IMR-90 (cell line): ENCODE results near the gene TMPRSS15. TPM values are rescaled to one million over a fixed set of nuclear protein-coding genes. Genes with fewer than 3 reads are reported as not detected.

Experiments used
- ATAC-seq: fragments of 200-7000 bp; cut with Tn5 transposase; 2 replicates; pipeline ENCODE4 v1.9.1; 2020; ENCODE audit warnings: low read depth, mild to moderate bottlenecking, moderate library complexity
- BruUV-seq: library from RNA; stranded (reverse); fragments of 400-500 nt; replicated peaks from 2 replicates; lab custom pipeline; 2021; lab: Mats Ljungman, UMichigan
- CTCF ChIA-PET: fragments of 300-600 bp; formaldehyde crosslinking; extraction: SDS; loops from one replicate; lab custom pipeline; 2021; ENCODE audit warnings: antibody characterized with exemption; lab: Yijun Ruan, JAX
- POLR2A ChIA-PET: fragments of 300-600 bp; sonication (Branson Sonifier 250); formaldehyde crosslinking; loops from one replicate; lab custom pipeline; 2022; ENCODE audit warnings: antibody characterized with exemption; ENCODE audit not compliant: unreplicated experiment; lab: Charles Lee
- DNase-seq: peaks from one replicate; pipeline ENCODE4 v3.0.0; 2013
- H2AFZ ChIP-seq: replicated peaks from 2 replicates; pipeline ENCODE3; 2013; ENCODE audit warnings: low read length, mild to moderate bottlenecking; ENCODE audit not compliant: poor library complexity
- H2AK5ac ChIP-seq: 2 replicates; pipeline ENCODE4 v1.6.1; 2013; ENCODE audit warnings: low read depth, low read length, inconsistent platforms
- H2AK9ac ChIP-seq: replicated peaks from 2 replicates; pipeline ENCODE3; 2013; ENCODE audit warnings: mild to moderate bottlenecking, low read depth, low read length, moderate library complexity; ENCODE audit not compliant: poor library complexity
- H2BK120ac ChIP-seq: 2 replicates; pipeline ENCODE4 v1.6.1; 2013; ENCODE audit warnings: low read depth, low read length, inconsistent platforms
- H2BK15ac ChIP-seq: 3 replicates; pipeline ENCODE4 v1.6.1; 2013; ENCODE audit warnings: low read depth, low read length, inconsistent platforms
- H2BK20ac ChIP-seq: 2 replicates; pipeline ENCODE4 v1.6.1; 2013; ENCODE audit warnings: low read depth, mild to moderate bottlenecking, inconsistent platforms, low read length, moderate library complexity
- H2BK5ac ChIP-seq: 2 replicates; pipeline ENCODE4 v1.6.1; 2013; ENCODE audit warnings: mild to moderate bottlenecking, low read depth, low read length, inconsistent platforms; ENCODE audit not compliant: poor library complexity, severe bottlenecking
- H3K14ac ChIP-seq: replicated peaks from 2 replicates; pipeline ENCODE4 v1.6.1; 2013; ENCODE audit warnings: low read depth, low read length, inconsistent platforms
- H3K18ac ChIP-seq: 2 replicates; pipeline ENCODE4 v1.6.1; 2013; ENCODE audit warnings: low read depth, low read length, control low read depth
- H3K23ac ChIP-seq: 2 replicates; pipeline ENCODE4 v1.6.1; 2013; ENCODE audit warnings: low read depth, low read length, inconsistent platforms
- H3K27ac ChIP-seq: 2 replicates; pipeline ENCODE4 v1.5.1; 2013; ENCODE audit warnings: mild to moderate bottlenecking, control low read depth, low read length; ENCODE audit not compliant: insufficient read depth
- H3K27me3 ChIP-seq: 2 replicates; pipeline ENCODE4 v1.6.1; 2013; ENCODE audit warnings: low read length; ENCODE audit not compliant: control insufficient read depth, insufficient read depth
- H3K36me3 ChIP-seq: 2 replicates; pipeline ENCODE4 v1.6.1; 2013; ENCODE audit warnings: low read length, mixed read lengths; ENCODE audit not compliant: control insufficient read depth, insufficient read depth
- H3K4ac ChIP-seq: 2 replicates; pipeline ENCODE4 v1.6.1; 2013; ENCODE audit warnings: low read depth, low read length, inconsistent platforms
- H3K4me1 ChIP-seq: 2 replicates; pipeline ENCODE4 v1.6.1; 2013; ENCODE audit warnings: low read length, mixed read lengths; ENCODE audit not compliant: control insufficient read depth, insufficient read depth
- H3K4me2 ChIP-seq: 2 replicates; pipeline ENCODE4 v1.6.1; 2013; ENCODE audit warnings: low read depth, mild to moderate bottlenecking, control low read depth, low read length, moderate library complexity
- H3K4me3 ChIP-seq: 2 replicates; pipeline ENCODE4 v1.5.1; 2013; ENCODE audit warnings: low read depth, mild to moderate bottlenecking, control low read depth, low read length, moderate library complexity; ENCODE audit not compliant: insufficient read depth
- H3K56ac ChIP-seq: 2 replicates; pipeline ENCODE4 v1.6.1; 2013; ENCODE audit warnings: low read length, inconsistent platforms; ENCODE audit not compliant: insufficient read depth; ENCODE audit errors: extremely low read depth
- H3K79me1 ChIP-seq, 2 experiments: 2 replicates each; pipeline ENCODE4 v1.6.1; 2013; ENCODE audit warnings: low read length in 2 of 2, inconsistent platforms in 1 of 2, low read depth in 1 of 2
- H3K9ac ChIP-seq: 2 replicates; pipeline ENCODE4 v1.6.1; 2013; ENCODE audit warnings: low read depth, low read length, control low read depth
- H3K9me1 ChIP-seq: 2 replicates; pipeline ENCODE4 v1.6.1; 2013; ENCODE audit warnings: low read length, inconsistent platforms; ENCODE audit not compliant: insufficient read depth
- H3K9me3 ChIP-seq: 2 replicates; pipeline ENCODE4 v1.6.1; 2013; ENCODE audit warnings: low read length; ENCODE audit not compliant: control insufficient read depth, insufficient read depth
- H4K20me1 ChIP-seq: 2 replicates; pipeline ENCODE4 v1.6.1; 2013; ENCODE audit warnings: low read length, inconsistent platforms; ENCODE audit not compliant: insufficient read depth
- H4K5ac ChIP-seq: 2 replicates; pipeline ENCODE4 v1.6.1; 2013; ENCODE audit warnings: mild to moderate bottlenecking, low read depth, low read length, control low read depth
- H4K8ac ChIP-seq, 2 experiments: 2 replicates each; pipeline ENCODE4 v1.6.1; 2013; ENCODE audit warnings: low read depth in 2 of 2, low read length in 2 of 2, control low read depth in 1 of 2, inconsistent platforms in 1 of 2
- H4K91ac ChIP-seq: 2 replicates; pipeline ENCODE4 v1.6.1; 2013; ENCODE audit warnings: low read depth, low read length, inconsistent platforms; ENCODE audit not compliant: insufficient read depth
- BHLHE40 ChIP-seq: fragments of 150-350 bp; IDR thresholded peaks from 2 replicates; pipeline ENCODE4 v1.6.1; 2016; ENCODE audit warnings: mild to moderate bottlenecking, low read depth, low read length
- CHD1 ChIP-seq: IDR thresholded peaks from 2 replicates; pipeline ENCODE4 v1.6.1; 2012; ENCODE audit warnings: low read depth, low read length, improper control_type of control experiment
- FOS ChIP-seq: fragments of 150-350 bp; IDR thresholded peaks from 2 replicates; pipeline ENCODE4 v1.6.1; 2016; ENCODE audit warnings: low read depth, low read length
- MAFK ChIP-seq: IDR thresholded peaks from 2 replicates; pipeline ENCODE4 v1.6.1; 2012; ENCODE audit warnings: low read depth, low read length, improper control_type of control experiment
- POLR2A ChIP-seq: IDR thresholded peaks from 2 replicates; pipeline ENCODE4 v1.6.1; 2012; ENCODE audit warnings: mild to moderate bottlenecking, low read depth, low read length
- RCOR1 ChIP-seq: IDR thresholded peaks from 2 replicates; pipeline ENCODE4 v1.6.1; 2012; ENCODE audit warnings: mild to moderate bottlenecking, low read length, improper control_type of control experiment; ENCODE audit not compliant: insufficient replicate concordance
- RFX5 ChIP-seq: IDR thresholded peaks from 2 replicates; pipeline ENCODE4 v1.8.0; 2012; ENCODE audit warnings: low read depth, mild to moderate bottlenecking, low read length, moderate library complexity
- USF2 ChIP-seq: fragments of 150-350 bp; IDR thresholded peaks from 2 replicates; pipeline ENCODE4 v1.6.1; 2017; ENCODE audit warnings: mild to moderate bottlenecking, antibody characterized with exemption, low read length, low read depth
- WGBS, 2 experiments: methylation state at CpG; one replicate each; pipeline versions ENCODE4 v1.1.5 to v1.1.7; 2013; ENCODE audit warnings: missing lambda C conversion rate in 2 of 2; ENCODE audit not compliant: insufficient read length in 1 of 2; ENCODE audit errors: extremely low coverage in 2 of 2; 5-methylcytosine and 5-hydroxymethylcytosine counted together
- dilution Hi-C: fragments of 300-500 bp; cut with HindIII; formaldehyde crosslinking; loops from one replicate; pipeline ENCODE4 v1.14.3; 2018; ENCODE audit warnings: low sequenced_read_pairs; ENCODE audit not compliant: unreplicated experiment
- in situ Hi-C: fragments of 300-500 bp; cut with MboI; formaldehyde crosslinking; loops from 3 replicates; pipeline ENCODE4 v1.14.3; 2019; ENCODE audit warnings: low sequenced_read_pairs, inconsistent platforms, mixed read lengths
- intact Hi-C: fragments of 100-400 bp; cut with micrococcal nuclease; formaldehyde crosslinking; loops from 2 replicates; pipeline ENCODE4 v1.10.0; 2022
- polyA plus RNA-seq, 3 experiments: library from polyadenylated mRNA; depleted of rRNA; stranded (reverse); fragments of >200 nt; gene quantifications; 2 replicates each; pipeline ENCODE4 v1.2.3, GENCODE V29; 2012; ENCODE audit warnings: low replicate concordance in 1 of 3
- total RNA-seq: library from RNA; depleted of rRNA; stranded (reverse); fragments of >200 nt; gene quantifications from 2 replicates; pipeline ENCODE4 v1.2.3, GENCODE V29; 2012

Gene TMPRSS15
- total and polyA plus RNA-seq, 2 of the 4 experiments (the other 2 are of a cell fraction): not detected

GRCh38 chr21:18403735-18404450, at the start of gene TMPRSS15 (continued):
- TF ChIP-seq USF2 (no peak), CHD1 (no peak)

- no peak for DNase-seq
- H2BK20ac ChIP-seq: no peak overlapping the region
- no peak overlapping the region for H3K4me3 ChIP-seq
- no peak overlapping the region for H2AK5ac ChIP-seq
- no peak overlapping the region for H4K5ac ChIP-seq
- WGBS, 2 experiments: no CpG with 5 or more reads among the region's 2 CpGs
- no peak overlapping the region for H3K23ac ChIP-seq
- CTCF ChIA-PET: no interaction called here
- no peak overlapping the region for H3K4me2 ChIP-seq
- H3K9ac ChIP-seq: no peak overlapping the region
- no peak overlapping the region for H3K27ac ChIP-seq
- no peaks in the 10 kb centered on the region for H3K4me1 ChIP-seq
- H3K14ac ChIP-seq: no peak overlapping the region
- no peaks in the 10 kb centered on the region for H3K79me1 ChIP-seq
- no peak for TF ChIP-seq FOS
- no peak for TF ChIP-seq POLR2A
- no peak for TF ChIP-seq RFX5
- TF ChIP-seq RCOR1: no peak
- no peak for TF ChIP-seq MAFK
- no peak for TF ChIP-seq BHLHE40
- no peak overlapping the region for H2BK15ac ChIP-seq
- no peak for ATAC-seq
- H2BK5ac ChIP-seq: no peak overlapping the region
- no peaks in the 10 kb centered on the region for H4K20me1 ChIP-seq
- intact Hi-C loops (no loop called here), dilution Hi-C loops (no loop called here), in situ Hi-C loops (no loop called here)
- no TSS peak for BruUV-seq
- no peak overlapping the region for H3K18ac ChIP-seq
- H3K56ac ChIP-seq: no peak overlapping the region
- no peaks in the 10 kb centered on the region for H3K36me3 ChIP-seq
- H2AFZ ChIP-seq: no peak overlapping the region
- H3K9me1 ChIP-seq: no peaks in the 10 kb centered on the region
- H4K91ac ChIP-seq: no peak overlapping the region
- no peaks in the 10 kb centered on the region for H3K27me3 ChIP-seq
- H2AK9ac ChIP-seq: no peak overlapping the region
- H2BK120ac ChIP-seq: no peak overlapping the region
- H4K8ac ChIP-seq: no peak overlapping the region
- H3K4ac ChIP-seq: no peak overlapping the region
- POLR2A ChIA-PET: no interaction called here
- H3K9me3 ChIP-seq: peaks cover 5% of the 10 kb centered on the region
These were observed 48.1 kb upstream of the TMPRSS15 start for GRCh38 chr21:18451670-18452069.
